Stimulated activated CD4-positive, alpha-beta T cell treated with anti-CD3 and anti-CD28 coated beads, TNF-alpha, amount 100 ng/mL, for 48 hours (primary cell): ENCODE measurements around the gene KMT5C.
"Not testable (repeated sequence)": the region's sequence is repeated elsewhere in the genome, so short reads cannot be mapped to it uniquely, and the experiment has no call there.

Experiments
- DNase-seq, 3 donors: peaks; one replicate each; pipeline ENCODE4 v3.0.0-alpha.2; 2020; ENCODE audit warnings: low read depth in 3 of 3

Gene KMT5C

DNA sequence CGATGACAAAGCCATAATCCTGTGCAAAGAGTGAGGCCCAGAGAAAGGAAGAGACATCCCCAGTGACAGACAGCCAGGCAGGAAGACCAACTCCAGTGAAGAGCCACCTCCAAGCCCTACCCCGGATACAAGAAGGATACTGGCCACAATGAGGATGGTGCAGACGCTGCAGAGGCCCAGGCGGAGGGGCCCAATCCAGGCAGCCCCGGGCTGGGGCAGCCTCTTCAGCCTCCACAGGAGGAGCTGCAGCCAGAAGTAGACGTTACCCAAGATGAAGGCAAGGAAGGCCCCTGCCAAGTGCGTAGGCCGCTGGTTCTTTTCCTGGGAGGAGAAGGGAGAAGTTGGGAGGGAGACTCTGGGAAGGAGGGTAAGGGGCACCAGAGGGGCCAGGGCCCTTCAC is 23.0 kb upstream of the KMT5C start:
- DNase-seq, result no peak

DNA sequence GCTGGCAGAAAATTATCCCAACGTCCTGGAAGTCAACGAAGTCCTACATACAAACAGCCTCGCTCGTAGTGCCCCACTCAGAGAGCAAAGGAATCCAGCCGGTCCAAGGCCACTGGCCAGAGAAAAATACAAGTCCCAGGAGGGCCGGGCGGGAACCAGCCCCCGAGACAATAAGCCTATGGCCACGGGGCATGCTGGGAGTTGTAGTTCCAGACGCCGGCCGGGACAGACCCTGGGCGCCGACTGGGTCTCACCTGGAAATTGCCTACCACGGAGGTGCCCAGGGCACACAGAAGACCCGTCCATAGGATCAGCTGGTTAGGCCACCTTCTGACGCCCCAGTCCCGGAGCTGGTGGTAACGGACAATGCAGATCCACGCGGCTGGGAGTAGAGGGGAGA is 19.9 kb upstream of the KMT5C start:
- DNase-seq, result no peak

DNA sequence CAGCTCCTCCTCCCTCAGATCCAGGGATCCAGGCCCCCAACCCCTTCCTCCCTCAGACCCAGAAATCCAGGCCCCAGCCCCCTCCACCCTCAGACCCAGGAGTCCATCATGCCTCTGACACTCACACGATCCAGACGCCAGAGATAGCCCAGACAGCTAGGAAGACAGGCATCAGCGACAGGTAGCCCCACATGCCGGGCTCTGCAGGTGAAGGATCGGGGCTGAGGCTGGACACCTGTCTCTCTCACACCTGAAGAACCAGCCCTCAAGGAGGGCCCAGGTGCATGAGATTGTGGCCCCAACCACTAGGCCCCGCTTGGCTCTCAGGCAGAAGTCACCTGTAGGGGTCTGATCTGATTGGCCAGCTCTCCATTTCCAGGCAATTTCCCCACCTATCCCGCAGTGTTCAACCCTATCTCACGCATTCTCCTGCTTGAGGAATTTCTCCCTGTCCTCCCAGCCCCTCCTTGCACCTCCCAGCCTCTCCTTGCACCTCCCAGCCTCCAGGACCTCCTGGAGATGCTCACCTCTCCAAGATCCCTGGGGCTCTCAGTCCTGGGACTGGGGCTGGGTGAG is 18.7 kb upstream of the KMT5C start:
- DNase-seq, result no peak

DNA sequence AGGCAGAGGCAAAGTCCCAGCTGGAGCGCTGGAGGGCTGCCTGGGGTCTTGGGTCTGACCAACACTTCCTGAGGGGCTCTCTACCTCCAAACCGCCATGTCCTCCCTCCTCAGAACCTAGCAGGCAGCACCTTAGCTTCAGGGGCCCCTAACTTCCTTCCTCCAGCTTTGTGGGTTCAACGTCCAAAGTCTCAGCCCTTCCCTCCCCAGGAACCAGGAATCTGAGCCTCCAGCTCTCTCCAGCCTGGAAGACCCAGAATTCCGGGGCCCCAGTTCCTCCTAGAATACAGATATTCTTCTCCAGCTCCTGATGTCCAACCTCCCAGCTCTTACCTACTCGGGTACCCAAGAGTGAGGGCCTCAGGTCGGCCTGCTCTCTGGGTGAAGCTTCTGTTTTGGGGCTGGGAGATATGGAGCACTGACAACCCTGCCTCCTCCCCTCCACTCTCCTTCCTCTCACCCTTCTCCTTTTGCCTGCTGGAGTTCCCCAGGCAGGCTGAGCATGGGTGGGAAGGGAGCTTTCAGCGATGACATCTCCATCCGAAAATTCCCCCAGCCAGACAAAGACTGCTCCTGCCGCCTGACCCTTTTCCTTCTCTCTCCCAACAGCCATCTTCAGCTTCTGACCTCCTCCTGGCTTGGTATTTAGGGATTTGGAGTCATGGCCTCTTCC is 18.1 kb upstream of the KMT5C start:
- DNase-seq, result no peak

DNA sequence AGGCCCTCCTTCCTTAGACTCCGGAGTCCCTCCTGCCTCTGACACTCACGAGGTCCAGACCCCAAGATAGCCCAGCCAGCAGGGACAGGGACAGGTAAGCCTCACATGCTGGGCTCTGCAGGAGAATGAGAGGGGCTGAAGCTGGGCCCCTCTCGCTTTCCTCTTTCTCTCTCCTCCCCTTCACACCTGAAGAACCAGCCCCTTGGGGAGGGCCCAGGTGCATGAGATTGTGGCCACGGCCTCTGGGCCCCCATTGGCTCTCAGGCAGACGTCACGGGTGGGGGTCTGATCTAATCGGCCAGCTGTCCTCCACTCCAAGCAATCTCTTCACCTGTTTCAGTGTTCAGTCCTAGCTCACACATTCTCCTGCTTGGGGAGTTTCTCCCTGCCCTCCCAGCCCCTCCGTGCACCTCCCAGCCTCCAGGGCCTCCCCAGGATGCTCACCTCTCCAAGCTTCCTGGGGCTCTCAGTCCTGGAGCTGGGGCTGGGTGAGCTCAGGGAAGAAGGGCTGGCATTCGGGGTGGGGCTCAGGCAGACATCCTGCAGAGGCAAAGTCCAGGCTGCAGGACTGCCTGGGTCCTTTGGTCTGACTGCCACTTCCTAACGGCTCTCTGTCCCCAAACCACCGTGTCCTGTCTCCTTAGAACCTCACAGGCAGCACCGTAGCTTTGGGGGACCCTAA is 17.3 kb upstream of the KMT5C start:
- no peak for DNase-seq

DNA sequence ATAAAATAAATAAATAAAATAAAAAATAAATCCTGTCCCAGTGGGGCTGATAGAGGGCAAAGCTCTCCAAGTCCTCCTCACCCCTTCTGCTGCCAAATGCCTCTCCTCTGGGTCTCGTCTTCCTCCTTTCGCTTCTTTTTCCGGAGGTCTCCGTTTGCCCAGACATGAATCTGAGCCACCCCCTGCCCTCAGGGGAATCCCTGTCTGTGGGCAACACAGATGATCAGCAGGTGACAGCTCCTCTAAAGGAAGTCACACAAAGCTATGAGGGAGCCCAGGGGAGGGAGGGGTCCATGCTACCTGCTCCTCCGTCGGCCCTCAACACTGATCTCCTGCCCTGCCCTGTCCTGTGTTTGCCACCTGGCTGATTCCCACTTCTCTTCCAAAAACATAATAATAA is 15.0 kb upstream of the KMT5C start:
- no peak for DNase-seq

DNA sequence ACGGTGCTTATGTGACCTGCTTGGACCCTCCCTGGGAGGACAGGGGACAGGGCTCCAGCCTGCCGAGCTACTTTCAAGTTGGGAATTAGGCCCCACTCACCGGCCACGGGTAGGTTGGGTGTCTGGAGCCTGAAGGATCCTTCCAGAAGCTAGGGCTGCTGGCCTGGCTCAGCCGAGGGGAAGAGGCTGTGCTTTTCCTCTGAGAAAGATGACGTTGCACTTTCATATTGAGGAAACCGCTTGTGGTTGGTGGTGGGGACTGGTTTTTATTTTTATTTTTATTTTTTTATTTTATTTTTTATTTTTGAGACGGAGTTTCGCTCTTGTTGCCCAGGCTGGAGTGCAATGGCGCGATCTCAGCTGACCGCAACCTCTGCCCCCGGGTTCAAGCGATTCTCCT is 14.5 kb upstream of the KMT5C start, which contains the start of gene TMEM150B:
TSS of gene TMEM150B (minus strand) at position 170 of the 400 bp plus-strand sequence. CDS start 4,305 bp downstream, outside the sequence.
- no peak for DNase-seq

DNA sequence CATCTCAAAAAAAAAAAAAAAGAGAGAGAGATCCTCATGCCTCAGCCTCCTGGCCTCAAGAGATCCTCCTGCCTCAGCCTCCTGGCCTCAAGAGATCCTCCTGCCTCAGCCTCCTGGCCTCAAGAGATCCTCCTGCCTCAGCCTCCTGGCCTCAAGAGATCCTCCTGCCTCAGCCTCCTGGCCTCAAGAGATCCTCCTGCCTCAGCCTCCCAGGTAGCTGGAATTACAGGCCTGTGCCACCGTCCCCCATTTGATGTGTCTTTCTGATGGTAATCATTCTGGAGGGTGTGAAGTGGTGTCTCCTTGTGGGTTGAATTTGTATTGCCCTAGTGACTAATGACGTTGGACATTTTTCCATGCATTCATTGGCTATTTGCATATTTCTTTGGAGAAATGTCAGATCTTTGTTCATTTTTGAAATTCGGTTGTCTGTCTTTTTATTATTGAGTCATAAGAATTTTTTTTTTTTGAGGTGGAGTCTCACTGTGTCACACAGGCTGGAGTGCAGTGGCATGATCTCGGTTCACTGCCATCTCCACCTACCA is 10.8 kb upstream of the KMT5C start:
- DNase-seq, result not testable (repeated sequence)

DNA sequence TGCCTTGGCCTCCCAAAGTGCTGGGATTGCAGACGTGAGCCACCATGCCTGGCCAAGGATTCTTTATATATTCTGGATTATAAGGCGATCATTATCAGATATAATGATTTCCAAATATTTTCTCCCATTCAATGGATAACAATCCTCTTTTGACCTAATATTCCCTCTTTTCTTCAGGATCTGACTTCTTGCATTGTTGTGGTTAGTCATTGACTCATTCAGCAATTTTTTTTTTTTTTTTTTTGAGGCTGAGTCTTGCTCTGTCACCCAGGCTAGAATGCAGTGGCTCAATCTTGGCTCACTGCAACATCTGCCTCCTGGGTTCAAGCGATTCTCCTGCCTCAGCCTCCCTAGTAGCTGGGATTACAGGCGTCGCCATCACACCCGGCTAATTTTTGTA is 9.9 kb upstream of the KMT5C start:
- DNase-seq, result not testable (repeated sequence)

DNA sequence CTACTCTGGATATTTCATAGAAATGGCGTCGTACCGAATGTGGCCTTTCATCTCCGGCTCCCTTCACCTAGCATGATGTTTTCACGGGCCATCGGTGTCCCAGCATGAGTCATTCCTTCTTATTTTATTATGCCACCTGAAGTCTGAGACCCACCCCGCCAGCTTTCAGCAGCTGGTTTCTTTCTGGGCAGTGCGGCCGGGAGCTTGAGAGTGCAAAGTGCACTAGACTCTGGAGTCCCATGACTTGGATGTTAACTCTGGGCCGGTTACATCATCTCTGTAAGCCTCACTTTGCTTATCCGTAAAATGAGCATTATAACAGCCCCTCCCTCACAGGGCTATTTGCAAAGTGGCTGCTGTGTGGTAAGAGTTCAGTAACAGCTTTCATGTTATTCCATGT is 5.8 kb upstream of the KMT5C start:
- no peak for DNase-seq

DNA sequence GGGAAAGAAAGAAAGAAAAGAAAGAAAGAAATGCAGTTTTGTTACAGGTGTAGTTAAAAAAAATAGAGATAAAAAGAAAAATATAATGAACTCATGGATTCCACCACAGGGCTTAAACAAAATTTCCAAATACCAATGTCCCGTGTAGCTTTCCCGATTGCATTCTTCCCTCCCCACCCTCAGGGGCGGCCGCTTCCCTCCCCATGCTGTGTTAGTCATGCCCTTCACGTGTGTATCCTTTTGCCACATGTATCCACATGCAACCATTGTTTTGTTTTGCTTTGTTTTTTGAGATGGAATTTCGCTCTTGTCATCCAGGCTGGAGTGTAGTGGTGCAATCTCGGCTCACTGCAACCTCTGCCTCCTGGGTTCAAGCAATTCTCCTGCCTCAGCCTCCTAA is 3.6 kb upstream of the KMT5C start:
- DNase-seq, result no peak

DNA sequence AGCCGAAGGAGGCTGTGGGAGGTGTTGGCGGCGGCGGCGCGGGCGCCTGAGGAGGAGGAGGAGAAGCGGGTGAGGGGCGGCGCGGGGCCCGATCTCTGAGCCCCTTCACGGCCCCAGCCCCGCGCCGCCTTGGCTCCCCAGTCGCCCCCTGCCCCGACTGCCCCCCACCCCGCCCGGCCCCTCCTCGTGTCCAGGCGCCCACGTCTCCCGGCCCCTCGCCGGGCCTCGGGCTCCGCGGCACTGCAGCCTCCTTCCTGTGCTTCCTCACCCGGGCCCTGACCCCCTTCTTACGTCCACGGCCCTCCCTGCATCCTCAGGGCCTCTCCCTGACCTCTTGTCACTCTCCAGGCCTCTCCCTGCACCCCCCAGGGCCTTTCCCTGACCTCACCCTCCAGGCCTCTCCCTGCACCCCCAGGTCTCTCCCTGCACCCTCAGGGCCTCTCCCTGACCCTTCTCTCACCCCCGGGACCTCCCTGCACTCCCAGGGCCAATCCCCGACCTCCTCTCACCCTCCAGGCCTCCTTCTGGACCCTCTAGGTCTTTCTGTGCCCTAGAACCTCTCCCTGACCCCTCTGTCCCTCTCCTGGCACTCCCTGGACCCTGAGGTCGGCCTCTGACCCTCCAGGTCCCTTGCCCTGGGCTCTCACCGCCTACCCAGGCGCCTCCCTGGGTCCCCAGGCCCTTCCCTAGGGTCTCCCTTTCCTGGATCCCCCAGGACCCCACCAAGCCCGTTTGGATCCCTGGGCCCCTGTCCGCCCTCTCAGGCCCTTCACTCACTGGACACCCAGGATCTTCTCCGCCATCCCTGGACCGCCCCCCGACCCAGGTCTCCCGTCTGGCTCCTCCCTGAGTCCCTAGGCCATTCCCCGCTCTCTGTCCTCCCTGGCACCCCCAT is 460 bp downstream of the KMT5C start:
- DNase-seq, result no peak

DNA sequence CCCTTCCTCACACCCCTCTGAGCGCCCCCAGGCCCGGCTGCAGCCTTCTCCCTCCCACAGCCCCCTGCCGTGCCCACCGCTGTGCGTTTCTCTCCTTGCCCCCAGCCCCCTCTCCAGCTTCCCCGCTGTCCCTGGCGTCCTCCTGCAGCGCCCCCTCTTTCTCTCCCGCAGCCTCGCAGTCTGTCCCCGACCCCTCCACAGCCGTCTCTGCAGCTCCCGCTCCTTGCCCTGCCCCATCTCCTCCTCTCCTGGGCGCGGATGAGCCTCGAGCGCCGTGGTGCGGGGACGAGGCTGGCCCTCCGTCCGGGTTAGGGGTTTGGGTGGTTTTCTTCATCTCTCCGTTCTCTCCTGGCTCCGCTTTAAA is 1.1 kb downstream of the KMT5C start:
- DNase-seq, result peak in 1 of 3 donors; percentile 26

DNA sequence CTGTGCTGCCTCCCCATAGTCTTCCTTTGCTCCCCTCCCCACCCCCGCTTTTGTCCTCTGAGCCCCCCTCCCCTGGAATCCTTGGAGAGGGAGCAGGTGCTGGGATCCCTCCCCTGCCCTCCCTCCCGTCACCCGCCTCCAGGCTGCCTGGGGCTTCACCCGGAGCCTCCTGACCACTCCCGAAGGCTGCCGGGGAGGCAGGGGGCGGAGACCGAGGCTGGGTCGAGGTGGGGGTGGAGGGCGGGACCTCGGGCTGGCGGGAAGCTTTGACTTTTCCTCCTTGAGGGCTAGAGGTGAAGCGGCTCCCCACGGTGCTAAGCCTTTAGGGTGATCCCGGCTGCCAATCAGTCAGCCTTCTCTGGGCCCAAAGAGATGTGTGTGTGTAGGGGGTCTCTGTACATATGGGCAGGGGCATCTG is 1.5 kb downstream of the KMT5C start:
- DNase-seq, result peak; percentile 49 to 68 (median 50)

DNA sequence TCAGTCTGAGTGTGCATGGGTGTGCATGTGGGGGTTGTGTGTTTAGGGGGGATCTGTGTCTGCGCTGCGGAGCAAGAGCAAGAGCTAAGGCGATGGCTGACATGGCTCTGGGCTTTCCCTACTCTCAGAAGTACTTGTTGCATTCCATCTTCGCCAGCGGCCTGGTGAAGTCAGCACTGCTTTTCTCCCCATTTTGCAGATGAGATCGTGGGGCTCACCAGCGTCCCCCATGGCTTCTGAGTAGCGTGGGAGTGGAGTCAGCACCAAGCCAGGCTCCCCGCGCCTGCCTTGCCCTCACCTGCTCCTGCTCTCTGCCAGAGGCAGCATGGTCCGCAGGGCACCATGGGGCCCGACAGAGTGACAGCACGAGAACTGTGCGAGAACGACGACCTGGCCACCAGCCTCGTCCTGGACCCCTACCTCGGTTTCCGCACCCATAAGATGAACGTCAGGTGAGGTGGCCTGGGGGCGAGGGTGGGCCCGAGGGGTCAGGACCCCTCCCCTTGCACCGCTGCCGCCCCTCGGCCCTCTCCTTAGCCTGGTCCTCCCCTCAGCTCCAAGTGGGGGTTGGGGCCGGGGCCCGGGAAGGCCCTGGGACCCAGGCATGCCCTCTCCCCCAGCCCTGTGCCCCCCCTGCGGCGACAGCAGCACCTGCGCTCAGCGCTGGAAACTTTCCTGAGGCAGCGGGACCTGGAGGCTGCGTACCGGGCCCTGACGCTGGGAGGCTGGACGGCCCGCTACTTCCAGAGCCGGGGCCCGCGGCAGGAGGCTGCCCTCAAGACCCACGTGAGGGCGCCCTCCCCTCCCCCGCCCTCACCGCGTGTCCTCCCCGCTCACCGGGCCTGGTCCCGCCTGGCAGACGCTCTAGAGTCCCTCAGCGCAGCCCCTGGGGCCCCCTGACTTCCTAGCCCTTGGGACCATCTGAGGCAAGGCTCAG is 2.2 kb downstream of the KMT5C start:
- DNase-seq, result no peak

DNA sequence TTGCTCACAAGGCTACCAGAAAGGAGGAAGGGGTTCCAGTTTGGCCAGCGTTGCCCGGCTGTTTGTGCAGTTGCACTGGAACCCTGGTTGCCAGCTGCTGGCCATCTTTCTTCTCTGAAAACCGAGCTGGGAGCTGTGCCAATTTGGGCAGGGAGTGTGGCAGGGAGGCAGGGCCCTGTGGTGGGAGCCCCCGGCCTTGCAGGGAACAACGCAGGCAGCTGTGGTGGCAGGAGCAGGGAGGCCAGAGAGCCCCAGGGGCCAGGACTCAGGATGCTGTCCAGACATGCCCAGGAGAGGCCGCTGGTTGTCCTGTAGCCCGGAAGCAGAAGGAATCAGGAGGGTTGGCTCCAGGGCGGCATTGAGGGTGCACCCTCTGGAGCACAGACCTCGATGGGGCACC is 4.8 kb downstream of the KMT5C start:
- DNase-seq, result no peak

DNA sequence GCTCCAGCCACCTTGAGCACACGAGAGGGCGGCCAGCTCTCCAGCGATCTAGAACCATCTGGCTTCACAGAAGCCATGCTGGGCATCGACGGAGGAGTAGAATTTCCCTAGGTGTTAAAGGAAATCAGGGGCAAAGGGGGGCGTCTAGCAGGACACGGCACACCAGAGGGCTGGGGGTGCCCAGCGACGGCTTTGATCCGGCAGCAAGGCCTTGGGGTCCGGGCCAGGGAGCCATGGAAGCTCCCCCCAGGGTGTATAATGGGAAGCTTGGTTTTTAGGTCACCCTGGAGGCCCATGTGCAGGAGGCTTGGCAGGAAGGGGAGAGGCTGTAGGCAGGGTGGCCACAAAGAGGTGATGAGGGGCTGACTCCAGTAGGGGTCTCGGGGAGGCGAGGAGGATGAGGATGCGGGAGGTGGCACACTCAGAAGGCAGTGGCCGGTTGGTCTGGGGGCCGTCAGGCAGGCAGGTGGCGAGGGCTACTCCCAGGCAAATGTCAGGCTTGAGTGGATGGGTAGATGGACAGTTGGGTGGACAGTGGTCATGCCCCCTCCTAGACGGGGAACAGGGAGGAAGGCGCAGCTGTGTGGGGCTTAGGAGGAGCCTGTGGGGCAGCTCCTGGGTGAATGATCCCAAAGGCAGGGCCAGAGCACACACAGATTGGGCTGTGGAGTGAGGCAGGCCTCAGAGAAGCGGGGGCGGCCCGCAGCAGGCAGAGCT is 5.6 kb downstream of the KMT5C start:
- no peak for DNase-seq

DNA sequence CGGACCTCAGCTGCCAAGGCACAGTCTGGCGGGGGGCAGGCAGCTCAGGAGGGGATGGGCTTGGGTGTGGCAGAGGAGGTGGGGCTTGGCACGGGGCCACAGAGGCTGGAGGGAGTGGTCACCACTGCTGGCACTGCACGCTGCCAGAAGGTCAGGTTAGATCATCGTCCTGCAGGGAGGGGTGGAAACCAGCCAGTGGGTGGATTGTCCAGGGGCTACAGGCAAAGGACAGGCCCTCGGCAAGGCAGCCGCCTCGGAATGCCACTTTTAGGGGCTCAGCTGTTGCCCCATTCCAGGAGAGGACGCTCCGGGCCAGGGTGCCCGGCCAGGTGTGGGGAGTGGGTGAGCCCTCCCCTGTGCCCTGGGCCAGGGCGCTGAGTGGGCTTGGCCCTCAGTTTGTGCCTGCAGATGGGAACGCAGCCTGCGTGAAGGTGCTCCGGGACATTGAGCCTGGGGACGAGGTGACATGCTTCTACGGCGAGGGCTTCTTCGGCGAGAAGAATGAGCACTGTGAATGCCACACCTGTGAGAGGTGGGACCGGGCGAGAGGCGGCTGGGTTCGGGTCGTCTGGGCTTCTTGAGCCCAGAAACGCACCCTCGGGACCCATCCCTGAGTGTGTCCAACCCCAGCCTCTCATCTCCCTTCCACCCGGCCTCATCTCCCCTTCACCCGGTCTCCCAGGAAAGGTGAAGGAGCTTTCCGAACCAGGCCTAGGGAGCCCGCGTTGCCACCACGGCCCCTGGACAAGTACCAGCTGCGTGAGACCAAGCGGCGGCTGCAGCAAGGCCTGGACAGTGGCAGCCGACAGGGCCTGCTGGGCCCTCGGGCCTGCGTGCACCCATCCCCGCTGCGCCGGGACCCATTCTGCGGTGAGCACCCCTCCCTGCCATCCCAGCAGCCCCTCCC is 6.4 kb downstream of the KMT5C start:
- DNase-seq, result no peak
